GM21737 (cell line): ENCODE data around the gene TP73.
"Not testable (repeated sequence)": the region's sequence is repeated elsewhere in the genome, so short reads cannot be mapped to it uniquely, and the experiment has no call there.

Experiments
- ATAC-seq: cut with Tn5 transposase; IDR thresholded peaks from one replicate; pipeline ENCODE4 v1.9.1; 2021; ENCODE audit warnings: mild to moderate bottlenecking, moderate library complexity; ENCODE audit not compliant: unreplicated experiment

Gene TP73

GRCh38 chr1:3618531-3618880 is 33.8 kb upstream of the TP73 start:
- ATAC-seq = no peak

GRCh38 chr1:3618881-3619671 is 33.2 kb upstream of the TP73 start:
- no peak for ATAC-seq

- ATAC-seq = no peak
These were observed 31.6 kb upstream of the TP73 start for GRCh38 chr1:3620708-3621107.

GRCh38 chr1:3621151-3621671 is 31.1 kb upstream of the TP73 start:
- ATAC-seq = not testable (repeated sequence)

GRCh38 chr1:3622102-3622501 is 30.2 kb upstream of the TP73 start:
- not testable (repeated sequence) for ATAC-seq

- no peak for ATAC-seq
These were observed 28.7 kb upstream of the TP73 start for GRCh38 chr1:3623441-3624199.

- ATAC-seq = peak; percentile 87
These were observed 27.8 kb upstream of the TP73 start, which contains the start of gene TPRG1L for GRCh38 chr1:3624200-3625136. TSS of gene TPRG1L (plus strand) at chr1:3625015. CDS start at chr1:3625073, 58 bp downstream.

GRCh38 chr1:3625151-3625907 is 27.0 kb upstream of the TP73 start:
- peak; percentile 6 for ATAC-seq

GRCh38 chr1:3626025-3626424 is 26.3 kb upstream of the TP73 start:
- no peak for ATAC-seq

- no peak for ATAC-seq
These were observed 24.6 kb upstream of the TP73 start for GRCh38 chr1:3627515-3628253.

- no peak for ATAC-seq
These were observed 23.9 kb upstream of the TP73 start for GRCh38 chr1:3628445-3628844.

GRCh38 chr1:3629561-3630160 is 22.7 kb upstream of the TP73 start:
- no peak for ATAC-seq

GRCh38 chr1:3630161-3630611 is 22.1 kb upstream of the TP73 start:
- no peak for ATAC-seq

GRCh38 chr1:3630914-3631313 is 21.4 kb upstream of the TP73 start:
- no peak for ATAC-seq

GRCh38 chr1:3631320-3632260 is 20.7 kb upstream of the TP73 start:
- no peak for ATAC-seq

GRCh38 chr1:3632298-3632697 is 20.0 kb upstream of the TP73 start:
- no peak for ATAC-seq

- ATAC-seq = no peak
These were observed 19.5 kb upstream of the TP73 start for GRCh38 chr1:3632716-3633343.
